HepG2 (cell line): ENCODE data around the gene NCOA4. TPM values are rescaled to one million over a fixed set of nuclear protein-coding genes. Genes with fewer than 3 reads are reported as not detected.

Experiments
- HDAC6 ChIP-seq: fragments of 200-600 bp; sonication (generic); IDR thresholded peaks from 2 replicates; pipeline ENCODE4 v1.7.0; 2017; ENCODE audit warnings: mild to moderate bottlenecking, antibody characterized with exemption, low read length, low read depth
- HNRNPUL1 ChIP-seq: fragments of 200-400 bp; formaldehyde crosslinking; IDR thresholded peaks from 2 replicates; pipeline ENCODE4 v1.6.1; 2017; ENCODE audit warnings: low read depth, mild to moderate bottlenecking, low read length, moderate library complexity
- KDM1A ChIP-seq: IDR thresholded peaks from 2 replicates; pipeline ENCODE4 v1.6.1; 2016; ENCODE audit warnings: missing compliant biosample characterization
- NFKB2 ChIP-seq: sonication (generic); formaldehyde crosslinking; IDR thresholded peaks from 2 replicates; pipeline ENCODE4 v1.4.0; 2020; ENCODE audit warnings: missing genetic modification reagents, borderline replicate concordance
- NFKBIZ ChIP-seq: IDR thresholded peaks from 2 replicates; pipeline ENCODE4 v1.6.1; 2018; ENCODE audit warnings: missing genetic modification reagents, missing compliant biosample characterization
- NPAS2 ChIP-seq: sonication (generic); formaldehyde crosslinking; IDR thresholded peaks from 2 replicates; pipeline ENCODE4 v1.8.0; 2022; ENCODE audit warnings: mild to moderate bottlenecking, missing genetic modification reagents, borderline replicate concordance
- NR2C2 ChIP-seq: sonication (generic); formaldehyde crosslinking; IDR thresholded peaks from 2 replicates; pipeline ENCODE4 v1.4.0; 2020; ENCODE audit warnings: missing genetic modification reagents, mild to moderate bottlenecking, moderate library complexity, borderline replicate concordance
- SOX6 ChIP-seq, 2 experiments: fragments of 450-650 bp in 1 of 2; sonication (generic) in 1 of 2; formaldehyde crosslinking in 1 of 2; IDR thresholded peaks; 2 replicates each; pipeline versions ENCODE4 v1.4.0 to v1.6.1; 2017 to 2020; ENCODE audit warnings: antibody characterized with exemption in 1 of 2, mild to moderate bottlenecking in 1 of 2, missing genetic modification reagents in 1 of 2
- ZNF331 ChIP-seq: sonication (generic); formaldehyde crosslinking; IDR thresholded peaks from 2 replicates; pipeline ENCODE4 v1.4.0; 2020; ENCODE audit warnings: missing genetic modification reagents
- ZNF335 ChIP-seq: sonication (generic); formaldehyde crosslinking; IDR thresholded peaks from 2 replicates; pipeline ENCODE4 v1.4.0; 2020; ENCODE audit warnings: missing genetic modification reagents
- ZNF431 ChIP-seq: sonication (generic); formaldehyde crosslinking; IDR thresholded peaks from 2 replicates; pipeline ENCODE4 v1.9.0; 2022; ENCODE audit warnings: missing genetic modification reagents, low read depth, mild to moderate bottlenecking, borderline replicate concordance
- ZNF501 ChIP-seq: sonication (generic); formaldehyde crosslinking; IDR thresholded peaks from 2 replicates; pipeline ENCODE4 v1.5.1; 2020; ENCODE audit warnings: mild to moderate bottlenecking, moderate library complexity, missing genetic modification reagents
- ZNF672 ChIP-seq: sonication (generic); formaldehyde crosslinking; IDR thresholded peaks from 2 replicates; pipeline ENCODE4 v1.8.1; 2022; ENCODE audit warnings: missing genetic modification reagents
- polyA plus RNA-seq, 8 experiments: library from polyadenylated mRNA; depleted of rRNA in 3 of 8; stranded (reverse) in 7 of 8; unstranded in 1 of 8; fragments of >200 nt; fragmentation: Illumina TruSeq in 4 of 8; extraction: Trizol in 4 of 8; gene quantifications; 2 replicates each; pipeline versions ENCODE4 v1.2.1 to v1.2.3, GENCODE V29; 2011 to 2016; ENCODE audit warnings: low read depth in 4 of 8, missing spikeins in 1 of 8, mixed read lengths in 1 of 8; ENCODE audit not compliant: insufficient read depth in 1 of 8
- total RNA-seq, 5 experiments: library from RNA; depleted of rRNA; stranded (reverse); fragments of >200 nt; fragmentation: Illumina TruSeq; extraction: Trizol; gene quantifications; 2 replicates each; pipeline ENCODE4 v1.2.3, GENCODE V29; 2016; ENCODE audit warnings: low read depth in 1 of 5
- TF ChIP-seq, protein P1 (sequence below): sonication (generic); formaldehyde crosslinking; IDR thresholded peaks from 2 replicates; pipeline ENCODE4 v1.8.0; 2022; ENCODE audit warnings: mild to moderate bottlenecking, missing genetic modification reagents; ENCODE audit not compliant: insufficient replicate concordance
- TF ChIP-seq, protein P2 (sequence below): fragments of 450-650 bp; IDR thresholded peaks from 2 replicates; pipeline ENCODE4 v1.6.1; 2016
- TF ChIP-seq, protein P3 (sequence below): sonication (generic); formaldehyde crosslinking; conservative IDR thresholded peaks from 2 replicates; pipeline ENCODE4 v1.8.0; 2022; ENCODE audit warnings: mild to moderate bottlenecking, moderate library complexity, missing genetic modification reagents
- TF ChIP-seq, protein P4 (sequence below): sonication (generic); formaldehyde crosslinking; IDR thresholded peaks from 2 replicates; pipeline ENCODE4 v1.5.0; 2020; ENCODE audit warnings: missing genetic modification reagents
- TF ChIP-seq, protein P5 (sequence below): sonication (generic); formaldehyde crosslinking; IDR thresholded peaks from 2 replicates; pipeline ENCODE4 v1.4.0; 2020; ENCODE audit warnings: missing genetic modification reagents, mild to moderate bottlenecking, borderline replicate concordance

Gene NCOA4
- total and polyA plus RNA-seq, 2 of the 13 experiments (the other 11 are each of a cell fraction or from before 2014, with no cell fraction given), result 306 to 400 TPM

DNA sequence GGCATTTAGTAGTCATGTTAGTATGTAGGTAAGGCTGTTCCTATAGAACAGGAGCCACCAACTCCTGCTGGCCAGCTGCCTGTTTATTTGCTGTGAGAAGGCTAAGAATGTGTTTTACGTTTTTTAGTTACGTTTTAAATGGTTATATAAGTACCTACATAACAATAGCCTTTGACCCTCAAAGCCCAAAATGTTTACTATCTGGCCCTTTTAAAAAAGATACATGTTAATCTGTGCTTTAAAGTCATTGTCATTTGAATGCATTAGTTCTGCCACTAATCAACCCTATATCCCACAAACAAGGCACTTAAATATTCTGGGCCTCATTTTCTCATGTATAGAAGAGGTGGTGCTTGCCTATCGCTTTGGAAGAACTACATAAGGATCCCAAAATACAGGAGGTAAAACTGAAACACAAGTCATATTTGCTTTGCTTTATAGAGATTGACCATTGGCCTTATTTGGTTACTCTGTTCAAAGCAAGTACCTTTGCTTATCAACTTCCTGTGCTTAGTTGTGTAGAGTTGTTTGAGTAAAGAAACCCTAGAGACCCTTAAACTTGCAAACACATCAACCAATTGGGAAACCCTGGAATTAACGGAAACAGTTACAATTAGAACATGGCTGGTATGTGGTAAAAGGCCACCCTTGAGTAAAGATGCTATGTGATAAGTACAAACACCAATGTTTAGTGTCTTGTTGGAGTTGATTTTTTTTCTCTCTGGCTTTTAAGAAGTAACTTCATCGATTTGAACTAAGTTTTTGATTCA lies 32.2 kb downstream of the NCOA4 start (continued):
- TF ChIP-seq NPAS2 (no peak), NFKB2 (CRISPR knock-in tag) (no peak), ZNF335 (CRISPR knock-in tag) (no peak; the same call in 1 of the 2 replicates), NR2C2 (CRISPR knock-in tag) (peak; percentile 71), HDAC6 (no peak), ZNF501 (CRISPR knock-in tag) (no peak), KDM1A (no peak; the same call in 1 of the 2 replicates), ZNF431 (CRISPR knock-in tag) (no peak; the same call in 1 of the 2 replicates), ZNF672 (CRISPR knock-in tag) (no peak), NFKBIZ (no peak; the same call in 1 of the 2 replicates), ZNF331 (CRISPR knock-in tag) (peak; percentile 77), HNRNPUL1 (no peak), SOX6 (IDR thresholded peaks at IDR 0.05) (no peak), SOX6 (CRISPR knock-in tag; IDR thresholded peaks at IDR 0.05) (peak; percentile 96)
- TF ChIP-seq, protein P1, sequence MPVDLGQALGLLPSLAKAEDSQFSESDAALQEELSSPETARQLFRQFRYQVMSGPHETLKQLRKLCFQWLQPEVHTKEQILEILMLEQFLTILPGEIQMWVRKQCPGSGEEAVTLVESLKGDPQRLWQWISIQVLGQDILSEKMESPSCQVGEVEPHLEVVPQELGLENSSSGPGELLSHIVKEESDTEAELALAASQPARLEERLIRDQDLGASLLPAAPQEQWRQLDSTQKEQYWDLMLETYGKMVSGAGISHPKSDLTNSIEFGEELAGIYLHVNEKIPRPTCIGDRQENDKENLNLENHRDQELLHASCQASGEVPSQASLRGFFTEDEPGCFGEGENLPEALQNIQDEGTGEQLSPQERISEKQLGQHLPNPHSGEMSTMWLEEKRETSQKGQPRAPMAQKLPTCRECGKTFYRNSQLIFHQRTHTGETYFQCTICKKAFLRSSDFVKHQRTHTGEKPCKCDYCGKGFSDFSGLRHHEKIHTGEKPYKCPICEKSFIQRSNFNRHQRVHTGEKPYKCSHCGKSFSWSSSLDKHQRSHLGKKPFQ (CRISPR knock-in tag), result no peak
- TF ChIP-seq, protein P2, sequence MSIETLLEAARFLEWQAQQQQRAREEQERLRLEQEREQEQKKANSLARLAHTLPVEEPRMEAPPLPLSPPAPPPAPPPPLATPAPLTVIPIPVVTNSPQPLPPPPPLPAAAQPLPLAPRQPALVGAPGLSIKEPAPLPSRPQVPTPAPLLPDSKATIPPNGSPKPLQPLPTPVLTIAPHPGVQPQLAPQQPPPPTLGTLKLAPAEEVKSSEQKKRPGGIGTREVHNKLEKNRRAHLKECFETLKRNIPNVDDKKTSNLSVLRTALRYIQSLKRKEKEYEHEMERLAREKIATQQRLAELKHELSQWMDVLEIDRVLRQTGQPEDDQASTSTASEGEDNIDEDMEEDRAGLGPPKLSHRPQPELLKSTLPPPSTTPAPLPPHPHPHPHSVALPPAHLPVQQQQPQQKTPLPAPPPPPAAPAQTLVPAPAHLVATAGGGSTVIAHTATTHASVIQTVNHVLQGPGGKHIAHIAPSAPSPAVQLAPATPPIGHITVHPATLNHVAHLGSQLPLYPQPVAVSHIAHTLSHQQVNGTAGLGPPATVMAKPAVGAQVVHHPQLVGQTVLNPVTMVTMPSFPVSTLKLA, result no peak
- TF ChIP-seq, protein P3, sequence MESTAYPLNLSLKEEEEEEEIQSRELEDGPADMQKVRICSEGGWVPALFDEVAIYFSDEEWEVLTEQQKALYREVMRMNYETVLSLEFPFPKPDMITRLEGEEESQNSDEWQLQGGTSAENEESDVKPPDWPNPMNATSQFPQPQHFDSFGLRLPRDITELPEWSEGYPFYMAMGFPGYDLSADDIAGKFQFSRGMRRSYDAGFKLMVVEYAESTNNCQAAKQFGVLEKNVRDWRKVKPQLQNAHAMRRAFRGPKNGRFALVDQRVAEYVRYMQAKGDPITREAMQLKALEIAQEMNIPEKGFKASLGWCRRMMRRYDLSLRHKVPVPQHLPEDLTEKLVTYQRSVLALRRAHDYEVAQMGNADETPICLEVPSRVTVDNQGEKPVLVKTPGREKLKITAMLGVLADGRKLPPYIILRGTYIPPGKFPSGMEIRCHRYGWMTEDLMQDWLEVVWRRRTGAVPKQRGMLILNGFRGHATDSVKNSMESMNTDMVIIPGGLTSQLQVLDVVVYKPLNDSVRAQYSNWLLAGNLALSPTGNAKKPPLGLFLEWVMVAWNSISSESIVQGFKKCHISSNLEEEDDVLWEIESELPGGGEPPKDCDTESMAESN (CRISPR knock-in tag), result no peak
- TF ChIP-seq, protein P4, sequence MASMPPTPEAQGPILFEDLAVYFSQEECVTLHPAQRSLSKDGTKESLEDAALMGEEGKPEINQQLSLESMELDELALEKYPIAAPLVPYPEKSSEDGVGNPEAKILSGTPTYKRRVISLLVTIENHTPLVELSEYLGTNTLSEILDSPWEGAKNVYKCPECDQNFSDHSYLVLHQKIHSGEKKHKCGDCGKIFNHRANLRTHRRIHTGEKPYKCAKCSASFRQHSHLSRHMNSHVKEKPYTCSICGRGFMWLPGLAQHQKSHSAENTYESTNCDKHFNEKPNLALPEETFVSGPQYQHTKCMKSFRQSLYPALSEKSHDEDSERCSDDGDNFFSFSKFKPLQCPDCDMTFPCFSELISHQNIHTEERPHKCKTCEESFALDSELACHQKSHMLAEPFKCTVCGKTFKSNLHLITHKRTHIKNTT (CRISPR knock-in tag), result no peak
- TF ChIP-seq, protein P5, sequence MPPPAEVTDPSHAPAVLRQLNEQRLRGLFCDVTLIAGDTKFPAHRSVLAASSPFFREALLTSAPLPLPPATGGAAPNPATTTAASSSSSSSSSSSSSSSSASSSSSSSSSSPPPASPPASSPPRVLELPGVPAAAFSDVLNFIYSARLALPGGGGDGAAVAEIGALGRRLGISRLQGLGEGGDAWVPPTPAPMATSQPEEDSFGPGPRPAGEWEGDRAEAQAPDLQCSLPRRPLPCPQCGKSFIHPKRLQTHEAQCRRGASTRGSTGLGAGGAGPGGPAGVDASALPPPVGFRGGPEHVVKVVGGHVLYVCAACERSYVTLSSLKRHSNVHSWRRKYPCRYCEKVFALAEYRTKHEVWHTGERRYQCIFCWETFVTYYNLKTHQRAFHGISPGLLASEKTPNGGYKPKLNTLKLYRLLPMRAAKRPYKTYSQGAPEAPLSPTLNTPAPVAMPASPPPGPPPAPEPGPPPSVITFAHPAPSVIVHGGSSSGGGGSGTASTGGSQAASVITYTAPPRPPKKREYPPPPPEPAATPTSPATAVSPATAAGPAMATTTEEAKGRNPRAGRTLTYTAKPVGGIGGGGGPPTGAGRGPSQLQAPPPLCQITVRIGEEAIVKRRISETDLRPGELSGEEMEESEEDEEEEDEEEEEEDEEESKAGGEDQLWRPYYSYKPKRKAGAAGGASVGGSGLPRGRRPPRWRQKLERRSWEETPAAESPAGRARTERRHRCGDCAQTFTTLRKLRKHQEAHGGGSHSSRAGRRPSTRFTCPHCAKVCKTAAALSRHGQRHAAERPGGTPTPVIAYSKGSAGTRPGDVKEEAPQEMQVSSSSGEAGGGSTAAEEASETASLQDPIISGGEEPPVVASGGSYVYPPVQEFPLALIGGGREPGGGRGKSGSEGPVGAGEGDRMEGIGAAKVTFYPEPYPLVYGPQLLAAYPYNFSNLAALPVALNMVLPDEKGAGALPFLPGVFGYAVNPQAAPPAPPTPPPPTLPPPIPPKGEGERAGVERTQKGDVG, result no peak
